ENCODE data around the gene NKD2.

DNA sequence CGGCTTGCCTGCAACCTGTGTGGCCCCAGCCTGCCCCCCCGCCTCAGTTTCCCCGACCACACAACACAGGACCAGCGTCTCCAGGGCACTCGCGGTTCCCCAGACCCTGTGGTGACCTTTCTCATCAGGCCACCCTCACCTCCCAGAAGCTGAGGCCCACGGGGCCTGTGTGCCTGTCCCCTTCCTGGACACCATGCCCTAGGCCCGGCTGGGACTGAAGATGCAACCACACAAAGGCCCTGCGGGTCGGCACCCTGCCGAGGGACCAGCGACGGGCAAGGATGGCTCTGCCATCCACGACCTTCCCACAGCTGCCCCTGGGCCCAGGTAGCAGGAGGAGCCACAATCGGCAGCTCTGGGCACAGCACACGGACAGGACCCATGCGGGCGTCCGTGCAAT lies 68.4 kb downstream of the NKD2 start:
- TF ChIP-seq NFYB (CRISPR knock-in tag; conservative IDR thresholded peaks at IDR 0.05; ENCODE audit: low read depth), result no peak
- TF ChIP-seq, protein P1, sequence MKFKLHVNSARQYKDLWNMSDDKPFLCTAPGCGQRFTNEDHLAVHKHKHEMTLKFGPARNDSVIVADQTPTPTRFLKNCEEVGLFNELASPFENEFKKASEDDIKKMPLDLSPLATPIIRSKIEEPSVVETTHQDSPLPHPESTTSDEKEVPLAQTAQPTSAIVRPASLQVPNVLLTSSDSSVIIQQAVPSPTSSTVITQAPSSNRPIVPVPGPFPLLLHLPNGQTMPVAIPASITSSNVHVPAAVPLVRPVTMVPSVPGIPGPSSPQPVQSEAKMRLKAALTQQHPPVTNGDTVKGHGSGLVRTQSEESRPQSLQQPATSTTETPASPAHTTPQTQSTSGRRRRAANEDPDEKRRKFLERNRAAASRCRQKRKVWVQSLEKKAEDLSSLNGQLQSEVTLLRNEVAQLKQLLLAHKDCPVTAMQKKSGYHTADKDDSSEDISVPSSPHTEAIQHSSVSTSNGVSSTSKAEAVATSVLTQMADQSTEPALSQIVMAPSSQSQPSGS (CRISPR knock-in tag; IDR thresholded peaks at IDR 0.05; ENCODE audit: borderline replicate concordance, low read depth), result no peak
- TF ChIP-seq, protein P2, sequence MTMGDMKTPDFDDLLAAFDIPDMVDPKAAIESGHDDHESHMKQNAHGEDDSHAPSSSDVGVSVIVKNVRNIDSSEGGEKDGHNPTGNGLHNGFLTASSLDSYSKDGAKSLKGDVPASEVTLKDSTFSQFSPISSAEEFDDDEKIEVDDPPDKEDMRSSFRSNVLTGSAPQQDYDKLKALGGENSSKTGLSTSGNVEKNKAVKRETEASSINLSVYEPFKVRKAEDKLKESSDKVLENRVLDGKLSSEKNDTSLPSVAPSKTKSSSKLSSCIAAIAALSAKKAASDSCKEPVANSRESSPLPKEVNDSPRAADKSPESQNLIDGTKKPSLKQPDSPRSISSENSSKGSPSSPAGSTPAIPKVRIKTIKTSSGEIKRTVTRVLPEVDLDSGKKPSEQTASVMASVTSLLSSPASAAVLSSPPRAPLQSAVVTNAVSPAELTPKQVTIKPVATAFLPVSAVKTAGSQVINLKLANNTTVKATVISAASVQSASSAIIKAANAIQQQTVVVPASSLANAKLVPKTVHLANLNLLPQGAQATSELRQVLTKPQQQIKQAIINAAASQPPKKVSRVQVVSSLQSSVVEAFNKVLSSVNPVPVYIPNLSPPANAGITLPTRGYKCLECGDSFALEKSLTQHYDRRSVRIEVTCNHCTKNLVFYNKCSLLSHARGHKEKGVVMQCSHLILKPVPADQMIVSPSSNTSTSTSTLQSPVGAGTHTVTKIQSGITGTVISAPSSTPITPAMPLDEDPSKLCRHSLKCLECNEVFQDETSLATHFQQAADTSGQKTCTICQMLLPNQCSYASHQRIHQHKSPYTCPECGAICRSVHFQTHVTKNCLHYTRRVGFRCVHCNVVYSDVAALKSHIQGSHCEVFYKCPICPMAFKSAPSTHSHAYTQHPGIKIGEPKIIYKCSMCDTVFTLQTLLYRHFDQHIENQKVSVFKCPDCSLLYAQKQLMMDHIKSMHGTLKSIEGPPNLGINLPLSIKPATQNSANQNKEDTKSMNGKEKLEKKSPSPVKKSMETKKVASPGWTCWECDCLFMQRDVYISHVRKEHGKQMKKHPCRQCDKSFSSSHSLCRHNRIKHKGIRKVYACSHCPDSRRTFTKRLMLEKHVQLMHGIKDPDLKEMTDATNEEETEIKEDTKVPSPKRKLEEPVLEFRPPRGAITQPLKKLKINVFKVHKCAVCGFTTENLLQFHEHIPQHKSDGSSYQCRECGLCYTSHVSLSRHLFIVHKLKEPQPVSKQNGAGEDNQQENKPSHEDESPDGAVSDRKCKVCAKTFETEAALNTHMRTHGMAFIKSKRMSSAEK (CRISPR knock-in tag; IDR thresholded peaks at IDR 0.05; ENCODE audit: borderline replicate concordance), result no peak
- TF ChIP-seq, protein P3, sequence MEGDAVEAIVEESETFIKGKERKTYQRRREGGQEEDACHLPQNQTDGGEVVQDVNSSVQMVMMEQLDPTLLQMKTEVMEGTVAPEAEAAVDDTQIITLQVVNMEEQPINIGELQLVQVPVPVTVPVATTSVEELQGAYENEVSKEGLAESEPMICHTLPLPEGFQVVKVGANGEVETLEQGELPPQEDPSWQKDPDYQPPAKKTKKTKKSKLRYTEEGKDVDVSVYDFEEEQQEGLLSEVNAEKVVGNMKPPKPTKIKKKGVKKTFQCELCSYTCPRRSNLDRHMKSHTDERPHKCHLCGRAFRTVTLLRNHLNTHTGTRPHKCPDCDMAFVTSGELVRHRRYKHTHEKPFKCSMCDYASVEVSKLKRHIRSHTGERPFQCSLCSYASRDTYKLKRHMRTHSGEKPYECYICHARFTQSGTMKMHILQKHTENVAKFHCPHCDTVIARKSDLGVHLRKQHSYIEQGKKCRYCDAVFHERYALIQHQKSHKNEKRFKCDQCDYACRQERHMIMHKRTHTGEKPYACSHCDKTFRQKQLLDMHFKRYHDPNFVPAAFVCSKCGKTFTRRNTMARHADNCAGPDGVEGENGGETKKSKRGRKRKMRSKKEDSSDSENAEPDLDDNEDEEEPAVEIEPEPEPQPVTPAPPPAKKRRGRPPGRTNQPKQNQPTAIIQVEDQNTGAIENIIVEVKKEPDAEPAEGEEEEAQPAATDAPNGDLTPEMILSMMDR (IDR thresholded peaks at IDR 0.05), result no peak
- TF ChIP-seq ZNF317 (CRISPR knock-in tag; IDR thresholded peaks at IDR 0.05; ENCODE audit: borderline replicate concordance, low read depth), result no peak
- TF ChIP-seq GABPB1 (CRISPR knock-in tag; IDR thresholded peaks at IDR 0.05), result no peak
- TF ChIP-seq, protein P4, sequence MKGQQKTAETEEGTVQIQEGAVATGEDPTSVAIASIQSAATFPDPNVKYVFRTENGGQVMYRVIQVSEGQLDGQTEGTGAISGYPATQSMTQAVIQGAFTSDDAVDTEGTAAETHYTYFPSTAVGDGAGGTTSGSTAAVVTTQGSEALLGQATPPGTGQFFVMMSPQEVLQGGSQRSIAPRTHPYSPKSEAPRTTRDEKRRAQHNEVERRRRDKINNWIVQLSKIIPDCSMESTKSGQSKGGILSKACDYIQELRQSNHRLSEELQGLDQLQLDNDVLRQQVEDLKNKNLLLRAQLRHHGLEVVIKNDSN (CRISPR knock-in tag; IDR thresholded peaks at IDR 0.05), result no peak
- TF ChIP-seq TEAD4 (CRISPR knock-in tag; IDR thresholded peaks at IDR 0.05), result no peak
- no peak for TF ChIP-seq CREB1 (CRISPR knock-in tag; IDR thresholded peaks at IDR 0.05)
- no peak for TF ChIP-seq ZNF121 (CRISPR knock-in tag; IDR thresholded peaks at IDR 0.05)
- no peak for TF ChIP-seq ETV6 (CRISPR knock-in tag; IDR thresholded peaks at IDR 0.05)
- no peak for TF ChIP-seq FOXP1 (CRISPR knock-in tag; IDR thresholded peaks at IDR 0.05; ENCODE audit: borderline replicate concordance)
- TF ChIP-seq, protein P5, sequence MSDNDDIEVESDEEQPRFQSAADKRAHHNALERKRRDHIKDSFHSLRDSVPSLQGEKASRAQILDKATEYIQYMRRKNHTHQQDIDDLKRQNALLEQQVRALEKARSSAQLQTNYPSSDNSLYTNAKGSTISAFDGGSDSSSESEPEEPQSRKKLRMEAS (CRISPR knock-in tag; IDR thresholded peaks at IDR 0.05), result no peak

All from WTC11 (cell line).